Ramos (cell line): ENCODE data around the gene MBOAT1.
"Not testable (repeated sequence)": the region's sequence is repeated elsewhere in the genome, so short reads cannot be mapped to it uniquely, and the experiment has no call there.

Source experiments
- in situ Hi-C: fragments of 300-500 bp; cut with MboI; formaldehyde crosslinking; loops from one replicate; pipeline ENCODE4 v1.14.3; 2022; ENCODE audit warnings: low sequenced_read_pairs; ENCODE audit not compliant: unreplicated experiment

The MBOAT1 gene

DNA sequence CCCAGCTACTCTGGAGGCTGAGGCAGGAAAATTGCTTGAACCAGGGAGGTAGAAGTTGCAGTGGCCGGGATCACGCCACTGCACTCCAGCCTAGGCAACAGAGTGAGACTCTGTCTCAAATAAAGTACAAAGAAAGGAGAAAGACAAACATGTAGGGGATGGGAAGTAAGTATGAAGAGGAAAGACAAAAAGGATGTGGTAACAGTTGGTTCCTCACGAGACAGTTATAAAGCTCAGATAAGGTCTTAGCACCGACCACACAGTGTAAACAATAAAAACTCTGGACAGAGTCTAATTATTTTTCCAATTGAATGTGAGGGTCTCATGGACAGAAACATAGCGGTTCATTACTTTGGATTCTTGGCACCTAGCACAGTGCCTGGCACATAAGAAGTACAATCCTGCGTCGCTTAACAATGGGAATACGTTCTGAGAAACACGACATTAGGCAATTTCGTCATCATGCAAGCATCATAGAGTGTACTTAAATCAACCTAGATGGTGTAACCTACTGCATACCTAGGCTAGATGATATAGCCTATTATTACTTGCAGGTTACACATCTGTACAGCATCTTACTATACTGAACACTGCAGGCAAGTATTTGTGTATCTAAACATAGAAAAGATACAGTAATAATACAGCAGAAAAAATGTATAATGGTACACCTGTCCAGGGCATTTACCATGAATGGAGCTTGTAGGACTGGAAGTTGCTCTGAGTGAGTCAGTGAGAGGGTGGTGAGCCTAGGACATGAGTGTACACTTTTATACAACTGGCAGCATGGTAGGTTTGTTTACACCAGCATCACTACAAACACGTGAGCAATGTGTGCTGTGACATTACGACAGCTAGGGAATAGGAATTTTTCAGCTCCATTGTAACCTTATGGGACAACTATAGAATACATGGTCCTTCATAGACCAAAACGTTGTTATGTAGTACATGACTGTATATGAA is 38.2 kb downstream of the MBOAT1 start:
- in situ Hi-C loops: no loop called here

DNA sequence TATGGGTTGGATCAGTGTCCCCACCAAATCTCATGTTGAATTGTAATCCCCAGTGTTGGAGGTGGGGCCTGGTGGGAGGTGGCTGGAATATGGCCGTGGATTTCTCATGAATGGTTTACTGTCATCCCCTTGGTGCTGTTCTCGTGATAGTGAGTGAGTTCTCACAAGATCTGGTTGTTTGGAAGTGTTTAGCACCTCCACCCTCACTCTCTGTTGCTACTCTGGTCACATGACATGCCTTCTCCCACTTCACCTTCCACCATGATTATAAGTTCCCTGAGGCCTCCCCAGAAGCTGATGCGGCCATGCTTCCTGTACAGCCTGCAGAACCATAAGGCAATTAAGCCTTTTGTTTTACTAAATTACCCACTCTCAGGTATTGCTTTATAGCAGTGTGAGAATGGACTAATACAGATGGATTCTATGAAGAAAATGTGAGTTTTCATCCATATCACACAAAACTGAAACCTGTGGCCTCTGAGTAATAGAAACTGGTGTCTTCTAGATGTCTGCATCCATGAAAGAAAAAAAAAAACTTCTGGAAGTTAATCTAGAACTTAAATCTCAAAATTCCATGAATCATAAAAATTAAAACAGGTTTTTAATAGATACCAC is 39.3 kb downstream of the MBOAT1 start:
- in situ Hi-C loops: no loop called here

DNA sequence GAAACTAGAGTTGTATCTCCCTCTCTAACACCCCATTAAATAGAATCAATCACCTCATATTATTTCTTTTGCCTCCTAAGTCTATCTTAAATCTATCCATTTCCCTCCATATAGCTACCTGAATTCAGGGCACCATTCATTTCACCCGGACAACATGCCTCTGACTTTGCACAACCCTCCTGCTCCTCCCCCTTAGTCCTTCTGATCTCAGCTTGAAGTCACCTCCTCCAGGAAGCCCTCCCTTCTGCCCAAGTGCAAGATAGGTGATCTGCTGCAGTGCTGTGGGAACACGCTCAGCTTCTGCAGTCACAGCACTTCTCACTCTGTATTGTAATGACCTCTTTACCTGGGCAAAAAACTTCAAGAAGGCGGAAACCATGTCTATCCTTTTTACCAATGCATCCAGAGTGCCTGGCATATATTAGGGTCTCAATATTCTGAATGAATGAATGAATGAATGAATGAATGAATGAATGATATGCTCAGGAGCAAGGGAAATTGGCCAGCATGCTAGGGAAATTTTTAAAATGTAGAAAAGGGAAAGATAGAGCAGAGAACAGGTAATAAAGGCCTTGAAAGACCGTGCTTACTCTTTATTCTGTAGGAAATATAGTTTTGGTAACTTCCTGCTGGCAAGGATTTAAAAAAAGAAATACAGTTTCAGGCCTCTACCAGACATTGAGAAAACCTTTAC is 41.7 kb downstream of the MBOAT1 start:
- in situ Hi-C loops: no loop called here

DNA sequence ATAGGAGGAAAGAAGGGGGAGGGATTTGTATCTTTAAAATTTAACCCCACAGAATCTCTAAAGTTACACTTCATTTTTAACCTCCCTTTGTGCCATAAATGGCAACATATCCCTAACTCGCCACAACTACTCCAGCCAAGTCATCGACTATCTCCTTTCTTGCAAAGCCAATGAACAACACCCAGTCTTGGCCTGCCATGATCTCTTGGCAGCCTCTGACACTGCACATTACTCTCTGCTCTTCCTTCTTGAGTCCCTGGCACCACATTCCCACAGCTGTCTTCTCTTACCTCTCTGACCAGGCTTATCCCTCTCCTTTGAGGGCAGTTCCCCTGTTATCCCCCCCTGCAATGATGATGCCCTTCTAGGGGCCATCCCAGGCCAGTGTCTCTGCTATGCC is 42.5 kb downstream of the MBOAT1 start:
- in situ Hi-C loops: no loop called here

DNA sequence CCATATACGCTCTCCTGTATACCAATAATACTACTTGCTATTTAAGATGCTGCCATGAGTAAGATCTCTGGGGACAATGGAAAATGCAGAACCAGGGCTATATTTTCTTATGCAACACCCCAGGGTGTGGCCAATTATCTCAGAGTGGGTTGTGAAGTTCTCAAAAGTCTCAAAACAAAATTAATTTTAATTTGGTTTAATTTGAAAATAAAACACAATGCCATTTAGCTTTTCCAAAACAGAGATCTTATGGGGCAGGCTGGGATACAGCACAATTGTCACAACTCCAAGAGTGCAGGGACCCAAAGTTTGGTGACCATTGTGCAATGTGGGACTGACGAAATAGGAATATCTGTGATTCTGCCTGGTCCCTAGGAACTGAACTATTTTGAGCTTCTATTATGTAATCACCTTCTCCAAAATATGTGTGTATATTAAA is 43.1 kb downstream of the MBOAT1 start:
- in situ Hi-C loops: no loop called here

DNA sequence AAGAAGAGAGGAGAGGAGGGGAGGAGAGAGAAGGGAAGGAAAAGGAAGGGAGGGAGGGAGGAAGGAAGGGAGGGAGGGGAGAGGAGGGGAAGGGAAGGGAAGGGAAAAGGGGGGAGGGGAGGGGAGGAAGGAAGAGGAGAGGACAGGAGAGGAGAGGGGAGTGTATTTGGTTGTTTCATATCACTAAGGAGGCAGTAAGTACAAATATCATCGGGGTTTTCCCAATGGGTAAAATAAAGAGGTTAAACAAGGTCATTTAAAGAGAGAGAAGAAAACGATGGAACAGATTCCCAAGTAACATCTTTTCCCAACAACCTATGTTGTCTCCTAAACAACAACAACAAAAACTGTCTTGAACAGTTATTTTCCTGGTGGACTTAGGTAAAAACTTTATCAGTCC is 43.6 kb downstream of the MBOAT1 start:
- in situ Hi-C loops: no loop called here

DNA sequence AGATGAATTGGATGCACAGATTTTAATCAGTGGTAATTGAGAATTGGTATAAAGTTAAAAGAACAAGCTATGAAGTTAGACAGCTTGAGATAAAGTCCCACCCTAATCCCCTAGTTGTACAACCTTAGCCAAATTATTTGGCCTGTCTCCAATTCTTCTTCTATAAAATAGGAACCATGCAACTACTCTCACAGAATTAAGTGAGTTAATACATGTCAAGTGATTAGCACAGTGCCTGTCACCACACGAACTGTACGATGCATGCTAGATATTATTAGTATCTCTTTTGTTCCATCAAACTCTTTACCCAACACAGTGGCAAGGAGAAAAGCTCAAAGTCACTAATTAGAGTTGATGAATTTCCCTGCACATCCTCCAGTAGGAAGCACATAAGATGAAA is 44.7 kb downstream of the MBOAT1 start:
- in situ Hi-C loops: no loop called here

DNA sequence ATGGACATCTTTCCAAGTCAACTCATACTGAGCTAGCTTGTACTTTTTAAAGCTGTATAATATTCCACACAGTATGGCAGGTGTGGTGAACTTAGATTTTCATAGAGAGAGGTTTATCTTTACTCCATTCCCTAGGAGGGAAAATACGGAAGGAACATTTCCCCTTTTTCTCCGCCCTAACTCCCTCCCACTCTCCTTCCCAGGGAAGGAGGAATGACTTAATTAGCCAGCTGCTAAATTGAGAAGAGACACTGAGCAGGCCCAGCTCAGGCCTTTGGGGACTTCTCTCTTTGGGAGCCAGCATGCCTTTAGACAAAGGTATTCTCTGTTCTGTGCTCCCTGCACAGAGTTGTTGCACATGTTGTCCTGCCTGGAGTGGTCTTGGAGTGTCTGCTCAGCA is 46.1 kb downstream of the MBOAT1 start:
- in situ Hi-C loops: no loop called here

DNA sequence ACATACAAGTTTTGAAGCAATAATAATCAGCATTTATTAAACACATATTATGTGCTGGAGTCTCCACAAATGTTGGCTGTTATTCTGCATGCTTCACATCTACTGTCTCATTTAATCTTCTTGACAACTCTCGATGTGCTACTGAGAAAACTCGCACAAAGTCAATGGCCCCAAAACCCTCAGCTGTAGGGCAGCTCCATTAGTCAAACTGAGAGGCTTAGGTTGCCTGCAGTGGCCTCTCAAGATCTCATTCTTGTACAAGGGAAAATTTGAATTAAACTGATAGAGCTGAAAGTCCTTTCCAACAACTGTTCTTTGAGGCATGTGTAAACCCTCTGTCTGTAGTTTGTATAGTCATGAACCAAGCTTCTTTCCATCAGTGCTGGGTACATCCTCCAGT is 49.8 kb downstream of the MBOAT1 start:
- in situ Hi-C loops: no loop called here

DNA sequence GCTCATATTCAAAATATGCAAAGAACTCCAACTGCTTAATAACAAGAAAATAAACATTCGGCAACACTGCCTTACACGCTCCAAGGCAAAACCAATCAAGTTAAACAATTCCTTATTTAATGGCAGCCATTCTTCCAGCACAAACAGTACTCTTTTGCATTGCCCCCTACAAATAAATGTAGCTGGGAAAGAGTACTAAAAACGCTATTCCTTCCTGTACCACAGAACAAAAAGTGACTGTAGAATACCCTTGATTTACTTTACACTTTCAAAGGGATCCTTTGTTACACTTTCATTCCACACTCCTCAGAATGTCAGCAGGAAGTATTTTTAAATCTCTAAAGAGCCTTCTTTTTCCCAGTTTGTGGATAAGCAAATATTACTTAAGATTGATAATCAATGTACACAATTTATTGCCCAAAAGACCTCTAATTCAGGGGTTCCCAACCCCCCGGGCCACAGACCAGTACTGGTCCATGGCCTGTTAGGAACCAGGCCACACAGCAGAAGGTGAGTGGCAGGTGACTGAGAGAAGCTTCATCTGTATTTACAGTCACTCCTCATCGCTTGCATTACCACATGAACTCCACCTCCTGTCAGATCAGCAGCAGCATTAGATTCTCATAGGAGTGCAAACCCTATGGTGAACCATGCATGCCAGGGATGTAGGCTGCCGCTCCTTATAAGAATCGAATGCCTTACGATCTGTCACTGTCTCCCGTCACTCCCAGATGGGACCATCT is 51.6 kb downstream of the MBOAT1 start:
- in situ Hi-C loops: no loop called here

DNA sequence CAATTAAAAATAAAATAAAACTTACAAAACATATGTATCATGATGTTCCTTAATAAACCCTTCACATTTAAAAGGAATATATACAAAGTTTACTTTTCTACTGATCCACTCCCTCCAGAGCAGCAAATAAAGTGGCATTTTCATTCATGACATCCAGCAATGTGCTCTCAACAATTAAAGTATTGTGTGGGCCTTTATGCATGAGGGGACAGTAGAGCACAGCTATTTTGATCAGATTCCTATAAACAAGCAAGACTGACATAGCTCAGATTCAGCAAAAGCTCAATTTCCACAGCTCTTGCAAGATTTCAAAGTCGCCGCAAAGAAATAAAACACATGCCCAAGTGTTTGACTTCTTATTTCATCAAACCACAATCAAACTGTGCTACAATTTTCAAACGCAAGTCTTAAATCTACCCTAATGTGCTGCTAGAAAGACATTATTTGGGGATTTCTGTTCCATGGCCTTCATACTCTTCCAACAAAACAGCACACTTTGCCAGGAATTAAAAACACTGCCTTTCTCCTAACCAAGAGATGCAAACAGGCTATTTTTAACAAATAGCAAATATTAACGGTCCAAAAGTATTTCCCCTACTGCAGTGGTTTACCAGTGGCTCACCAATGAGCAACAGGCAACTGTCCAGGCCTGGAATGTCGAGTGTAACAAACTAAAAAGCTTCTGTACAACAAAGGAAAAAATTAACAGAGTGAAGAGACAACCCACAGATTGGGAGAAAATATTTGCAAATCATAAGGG is 52.3 kb downstream of the MBOAT1 start:
- in situ Hi-C loops: no loop called here

DNA sequence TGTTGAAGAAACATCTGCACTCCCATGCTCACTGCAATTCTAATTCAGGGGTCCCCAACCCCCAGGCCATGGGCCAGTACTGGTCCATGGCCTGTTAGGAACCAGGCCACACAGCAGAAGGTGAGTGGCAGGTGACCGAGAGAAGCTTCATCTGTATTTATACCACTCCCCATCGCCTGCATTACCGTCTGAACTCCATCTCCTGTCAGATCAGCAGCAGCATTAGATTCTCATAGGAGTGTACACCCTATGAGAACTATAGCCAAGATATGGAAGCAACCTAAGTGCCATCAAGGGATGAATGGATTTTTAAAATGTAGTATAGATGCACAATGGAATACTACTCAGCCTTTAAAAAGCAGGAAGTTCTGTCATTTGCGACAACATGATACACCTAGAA is 53.2 kb downstream of the MBOAT1 start:
- in situ Hi-C loops: no loop called here

DNA sequence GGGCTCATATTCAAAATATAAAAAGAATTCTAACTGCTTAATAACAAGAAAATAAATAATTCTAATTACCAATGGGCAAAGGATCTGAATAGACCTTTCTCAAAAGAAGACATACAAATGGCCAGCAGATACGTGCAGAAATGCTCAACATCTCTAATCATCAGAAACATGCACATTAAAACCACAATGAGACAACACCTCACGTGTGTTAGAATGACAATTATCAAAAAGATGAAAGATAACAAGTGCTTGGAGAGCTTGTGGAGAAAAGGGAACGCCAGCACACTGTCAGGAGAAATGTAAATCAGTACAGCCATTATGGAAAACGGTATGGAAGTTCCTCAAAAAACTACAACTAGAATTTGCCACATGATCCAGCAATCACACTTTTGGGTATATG is 53.6 kb downstream of the MBOAT1 start:
- in situ Hi-C loops: no loop called here

DNA sequence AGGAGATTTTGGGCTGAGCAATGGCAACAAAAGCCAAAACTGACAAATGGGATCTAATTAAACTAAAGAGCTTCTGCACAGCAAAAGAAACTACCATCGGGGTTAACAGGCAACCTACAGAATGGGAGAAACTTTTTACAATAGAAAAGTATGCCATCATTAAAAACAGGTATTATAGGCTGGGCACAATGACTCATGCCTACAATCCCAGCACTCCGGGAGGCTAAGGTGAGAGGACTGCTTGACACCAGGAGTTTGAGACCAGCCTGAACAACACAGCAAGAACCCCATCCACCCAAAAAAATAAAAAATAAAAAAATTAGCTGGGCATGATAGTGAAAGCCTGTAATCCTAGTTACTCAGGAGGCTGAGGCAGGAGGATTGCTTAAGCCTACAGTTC is 55.4 kb downstream of the MBOAT1 start:
- in situ Hi-C loops: no loop called here

DNA sequence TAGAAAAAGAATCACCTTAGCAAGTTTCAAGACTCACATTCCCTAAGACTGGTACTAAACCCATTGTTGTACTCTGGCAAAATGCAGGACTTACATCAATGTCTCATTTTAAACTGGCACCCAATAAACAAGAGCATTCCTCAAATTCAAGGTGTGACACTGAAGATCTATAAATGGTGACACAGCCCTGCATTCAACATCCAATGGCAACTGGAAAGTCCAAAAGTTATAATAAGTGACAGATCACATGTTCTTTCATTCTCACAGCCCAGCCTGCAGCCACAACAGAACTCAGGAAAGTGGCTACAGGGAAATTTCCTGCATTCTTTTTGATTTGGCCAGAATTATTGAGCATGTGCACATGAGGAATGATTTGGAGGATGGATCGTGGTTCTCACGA is 57.5 kb downstream of the MBOAT1 start:
- in situ Hi-C loops: no loop called here

DNA sequence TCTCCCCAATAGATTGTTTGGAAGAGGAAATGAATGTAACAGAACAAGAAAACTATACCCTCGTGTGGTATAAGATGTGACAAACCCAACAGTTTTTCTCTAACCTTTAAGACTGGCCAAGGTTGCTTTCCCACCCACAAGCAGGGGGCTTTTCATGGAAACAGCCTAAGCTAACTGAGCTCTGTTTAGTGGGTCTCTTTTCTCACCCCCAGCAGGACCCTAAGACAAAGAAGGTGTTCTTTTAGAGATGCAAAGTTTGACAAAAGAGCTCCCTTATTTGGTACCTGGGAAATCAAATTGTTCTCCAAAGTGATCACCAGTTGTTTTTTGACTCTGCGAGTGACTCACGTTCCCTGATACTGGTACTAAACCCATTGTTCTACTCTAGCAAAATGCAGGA is 59.1 kb downstream of the MBOAT1 start:
- in situ Hi-C loops: no loop called here

DNA sequence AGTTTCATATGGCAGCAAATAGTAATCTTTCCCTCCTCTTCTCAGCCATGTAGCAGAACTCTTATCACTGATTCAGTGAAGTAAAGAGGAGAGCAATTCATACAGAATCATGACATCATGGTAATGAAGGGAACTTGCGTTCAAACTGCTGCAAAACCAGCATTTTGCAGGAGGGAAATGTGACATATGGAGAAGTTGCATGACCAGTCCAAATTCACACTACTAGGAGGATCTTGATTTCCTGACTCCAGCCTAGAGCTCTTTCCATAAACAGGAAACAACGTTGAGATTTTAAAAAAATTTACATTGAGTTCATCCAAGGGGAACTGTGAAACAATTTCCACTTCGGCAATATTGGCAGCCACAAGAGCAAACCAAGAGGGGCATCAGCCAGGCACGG is 63.8 kb downstream of the MBOAT1 start:
- in situ Hi-C loops: no loop called here

DNA sequence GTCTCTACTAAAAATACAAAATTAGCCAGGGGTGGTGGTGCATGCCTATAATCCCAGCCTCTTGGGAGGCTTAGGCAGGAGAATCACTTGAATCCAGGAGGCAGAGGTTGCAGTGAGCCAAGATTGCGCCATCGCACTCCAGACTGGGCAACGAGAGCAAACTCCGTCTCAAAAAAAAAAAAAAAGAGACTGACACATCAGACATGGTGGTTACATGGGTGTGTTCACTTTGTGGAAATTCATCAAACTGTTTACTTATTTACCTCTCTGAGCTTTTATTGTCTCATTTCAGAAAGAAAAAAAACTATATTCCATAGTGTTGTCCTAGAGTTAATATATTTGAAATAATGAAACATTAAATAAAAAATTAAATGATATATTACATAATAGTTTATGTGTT is 64.8 kb downstream of the MBOAT1 start:
- in situ Hi-C loops: no loop called here

DNA sequence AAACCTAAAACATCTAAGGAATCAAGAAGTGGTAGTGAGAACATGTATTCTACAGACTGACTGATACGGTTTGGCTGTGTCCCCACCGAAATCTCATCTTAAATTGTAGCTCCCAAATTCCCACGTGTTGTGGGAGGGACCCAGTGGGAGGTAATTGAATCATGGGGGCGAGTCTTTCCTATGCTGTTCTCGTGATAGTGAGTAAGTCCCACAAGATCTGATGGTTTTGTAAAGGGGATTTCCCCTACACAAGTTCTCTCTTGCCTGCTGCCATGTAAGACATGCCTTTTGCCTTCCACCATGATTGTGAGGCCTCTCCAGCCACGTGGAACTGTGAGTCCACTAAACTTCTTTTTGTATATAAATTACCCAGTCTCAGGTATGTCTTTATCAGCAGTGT is 65.4 kb downstream of the MBOAT1 start:
- in situ Hi-C loops: not testable (repeated sequence)

DNA sequence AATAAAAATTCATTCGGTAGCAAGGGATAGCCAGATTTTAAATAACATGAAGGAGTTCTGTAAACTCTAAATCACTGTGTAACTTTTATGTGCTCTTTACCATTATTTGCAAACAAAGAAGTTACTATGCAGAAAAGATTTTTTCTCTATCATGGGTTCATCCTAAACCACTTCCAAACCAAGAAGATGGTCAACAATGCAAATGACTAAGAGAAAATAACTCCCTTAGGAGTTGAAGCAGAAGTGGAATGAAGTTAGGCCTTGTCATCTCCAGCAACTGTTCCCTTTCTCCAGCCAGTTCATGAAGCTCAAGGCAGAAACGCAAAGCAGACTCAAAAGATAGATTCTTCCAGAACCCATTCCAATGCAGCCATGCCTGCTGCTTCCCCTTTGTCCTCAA is 66.0 kb downstream of the MBOAT1 start:
- in situ Hi-C loops: no loop called here
